ENCODE data around the gene KIF3C. TPM values are rescaled to one million over a fixed set of nuclear protein-coding genes. Genes with fewer than 3 reads are reported as not detected.

The KIF3C gene
- total and polyA plus RNA-seq, 4 donors = 5.5 to 20.7 (median 10.0) TPM

DNA sequence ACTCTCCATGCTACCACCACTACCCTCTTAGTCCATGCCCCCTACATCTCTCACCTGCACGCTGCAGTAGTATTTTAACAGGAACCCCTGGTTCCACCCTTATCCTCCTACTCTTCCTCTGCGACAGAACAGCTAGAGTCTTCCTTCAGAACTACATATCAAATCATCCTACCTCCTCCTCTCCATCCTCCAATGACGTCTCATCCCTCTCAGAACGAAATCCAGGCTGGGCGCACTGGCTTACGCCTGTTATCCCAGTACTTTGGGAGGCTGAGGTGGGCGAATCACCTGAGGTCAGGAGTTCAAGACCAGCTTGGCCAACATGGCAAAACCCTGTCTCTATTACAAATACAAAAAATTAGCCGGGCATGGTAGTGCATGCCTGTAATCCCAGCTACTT lies 10.3 kb upstream of the KIF3C start:
- Histone ChIP-seq H3K27ac (ENCODE audit: low read depth in 1 of 2, low read length in 2 of 2) (no peak overlapping the region), H3K4me1 (ENCODE audit: control insufficient read depth in 1 of 2, insufficient read depth in 2 of 2, low read length in 2 of 2) (no peaks in the 10 kb centered on the region), H3K4me3 (ENCODE audit: low read length in 2 of 2) (no peak overlapping the region), H3K27me3 (ENCODE audit: control insufficient read depth in 1 of 2, insufficient read depth in 2 of 2, low read length in 1 of 2) (no peaks in the 10 kb centered on the region), H3K9me3 (ENCODE audit: control insufficient read depth, low read length) (no peaks in the 10 kb centered on the region), H3K36me3 (ENCODE audit: control insufficient read depth in 1 of 2, insufficient read depth in 2 of 2, low read length in 1 of 2) (no peaks in the 10 kb centered on the region)
- 93 to 94% methylated on average over 8 of the region's 8 CpGs for WGBS, 2 donors
- intact Hi-C loops (cut with DNase I) = loop anchor here in 1 of 2 donors (5.0 kb wide), 1 partner anchor 40 kb away; the partner anchor contains the start of gene RAB10
- ATAC-seq (ENCODE audit: low FRiP score) = no peak
- no peak for DNase-seq

DNA sequence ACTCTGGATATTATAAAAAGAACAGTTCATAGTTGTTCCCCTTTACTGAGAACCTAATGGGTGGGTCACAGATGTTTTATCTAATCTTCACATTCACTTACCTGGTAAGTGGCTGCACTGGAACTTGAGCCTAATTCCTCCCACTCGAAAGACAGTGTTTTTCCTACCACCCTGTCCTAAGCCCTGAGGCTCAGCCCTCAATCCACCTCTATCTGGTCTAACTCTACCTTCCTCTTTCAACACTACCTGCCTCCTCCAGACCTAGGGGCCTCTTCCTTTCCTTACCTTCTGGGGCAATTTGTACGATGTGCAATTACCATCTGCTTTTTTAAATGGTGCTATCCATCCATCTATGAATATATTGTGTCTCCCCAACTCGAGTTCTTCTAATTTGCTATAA lies 9.7 kb upstream of the KIF3C start:
- H3K27me3 ChIP-seq (ENCODE audit: control insufficient read depth in 1 of 2, insufficient read depth in 2 of 2, low read length in 1 of 2) = no peaks in the 10 kb centered on the region
- no peaks in the 10 kb centered on the region for H3K9me3 ChIP-seq (ENCODE audit: control insufficient read depth, low read length)
- DNase-seq (no peak), ATAC-seq (ENCODE audit: low FRiP score) (no peak)
- no peak overlapping the region for H3K27ac ChIP-seq (ENCODE audit: low read depth in 1 of 2, low read length in 2 of 2)
- no peak overlapping the region for H3K4me3 ChIP-seq (ENCODE audit: low read length in 2 of 2)
- intact Hi-C loops (cut with DNase I) = loop anchor here (1.0 to 5.0 kb wide), 2 partner anchors 40 to 153 kb away; partner anchors contain the start of gene RAB10 (in 1 of the 2)
- WGBS, 2 donors = 81 to 88% methylated on average over 3 of the region's 3 CpGs
- H3K4me1 ChIP-seq (ENCODE audit: control insufficient read depth in 1 of 2, insufficient read depth in 2 of 2, low read length in 2 of 2) = no peaks in the 10 kb centered on the region
- no peaks in the 10 kb centered on the region for H3K36me3 ChIP-seq (ENCODE audit: control insufficient read depth in 1 of 2, insufficient read depth in 2 of 2, low read length in 1 of 2)

DNA sequence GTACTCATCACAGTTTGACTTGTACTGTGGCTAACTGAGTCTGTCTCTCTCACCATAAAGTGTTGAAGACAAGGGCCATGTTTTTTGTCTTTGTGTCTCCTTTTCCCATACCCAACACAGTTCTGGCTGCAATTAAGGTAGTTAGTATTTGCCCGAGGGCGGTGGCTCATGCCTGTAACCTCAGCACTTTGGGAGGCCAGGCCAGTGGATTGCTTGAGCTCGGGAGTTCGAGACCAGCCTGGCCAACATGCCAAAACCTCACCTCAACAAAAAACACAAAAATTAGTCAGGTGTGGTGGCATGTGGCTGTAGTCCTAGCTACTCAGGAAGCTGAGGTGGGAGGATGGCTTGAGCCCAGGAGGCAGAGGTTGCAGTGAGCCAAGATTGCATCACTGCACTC lies 6.9 kb upstream of the KIF3C start:
- Histone ChIP-seq H3K27me3 (ENCODE audit: control insufficient read depth in 1 of 2, insufficient read depth in 2 of 2, low read length in 1 of 2) (no peaks in the 10 kb centered on the region), H3K36me3 (ENCODE audit: control insufficient read depth in 1 of 2, insufficient read depth in 2 of 2, low read length in 1 of 2) (no peaks in the 10 kb centered on the region), H3K4me3 (ENCODE audit: low read length in 2 of 2) (no peak overlapping the region), H3K27ac (ENCODE audit: low read depth in 1 of 2, low read length in 2 of 2) (no peak overlapping the region), H3K9me3 (ENCODE audit: control insufficient read depth, low read length) (no peaks in the 10 kb centered on the region), H3K4me1 (ENCODE audit: control insufficient read depth in 1 of 2, insufficient read depth in 2 of 2, low read length in 2 of 2) (no peaks in the 10 kb centered on the region)
- WGBS, 2 donors = 94 to 96% methylated on average over 4 of the region's 4 CpGs
- DNase-seq (peak in 1 of 2 donors; percentile 39), ATAC-seq (ENCODE audit: low FRiP score) (no peak)
- intact Hi-C loops (cut with DNase I) = no loop called here

DNA sequence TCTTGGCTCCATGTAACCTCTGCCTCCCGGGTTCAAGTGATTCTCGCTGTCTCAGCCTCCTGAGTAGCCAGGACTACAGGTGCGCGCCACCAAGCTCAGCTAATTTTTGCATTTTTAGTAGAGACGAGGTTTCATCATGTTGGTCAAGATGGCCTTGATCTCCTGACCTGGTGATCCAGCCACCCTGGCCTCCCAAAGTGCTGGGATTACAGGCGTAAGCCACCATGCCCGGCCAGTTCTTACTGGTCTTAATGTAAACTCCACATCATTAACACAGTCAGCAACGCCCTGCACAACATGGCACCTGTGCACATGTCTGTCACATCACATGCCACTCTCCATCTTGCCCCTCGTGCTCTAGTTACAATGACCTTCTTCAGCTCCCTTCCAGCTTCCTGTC lies 5.8 kb upstream of the KIF3C start:
- H3K27ac ChIP-seq (ENCODE audit: low read depth in 1 of 2, low read length in 2 of 2) = no peak overlapping the region
- peak in 1 of 2 donors; percentile 39 for DNase-seq
- H3K4me1 ChIP-seq (ENCODE audit: control insufficient read depth in 1 of 2, insufficient read depth in 2 of 2, low read length in 2 of 2) = no peaks in the 10 kb centered on the region
- H3K27me3 ChIP-seq (ENCODE audit: control insufficient read depth in 1 of 2, insufficient read depth in 2 of 2, low read length in 1 of 2) = no peaks in the 10 kb centered on the region
- H3K4me3 ChIP-seq (ENCODE audit: low read length in 2 of 2) = no peak overlapping the region
- H3K36me3 ChIP-seq (ENCODE audit: control insufficient read depth in 1 of 2, insufficient read depth in 2 of 2, low read length in 1 of 2) = no peaks in the 10 kb centered on the region
- intact Hi-C loops (cut with DNase I) = no loop called here
- H3K9me3 ChIP-seq (ENCODE audit: control insufficient read depth, low read length) = no peaks in the 10 kb centered on the region
- no peak for ATAC-seq (ENCODE audit: low FRiP score)
- 94 to 95% methylated on average over 9 of the region's 9 CpGs for WGBS, 2 donors

DNA sequence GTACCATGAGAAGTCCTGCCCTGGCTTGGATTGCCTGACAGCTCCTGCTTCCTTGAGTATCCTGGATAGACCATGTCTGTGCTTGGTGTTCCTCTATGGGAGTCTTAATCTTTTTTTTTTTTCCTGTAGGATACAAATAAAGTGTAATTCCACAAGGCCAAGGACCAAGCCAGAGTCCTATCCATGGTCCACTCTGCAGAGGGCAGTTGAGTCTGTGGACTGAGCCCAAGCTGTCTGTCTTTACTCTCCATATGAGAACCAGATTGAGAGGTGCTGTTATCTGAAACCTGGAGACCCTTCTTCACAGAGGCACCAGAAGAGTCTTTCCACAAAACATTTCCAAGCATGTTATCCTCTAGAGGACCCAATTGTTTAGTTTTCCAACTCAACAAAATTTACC lies 1.4 kb upstream of the KIF3C start:
- intact Hi-C loops (cut with DNase I) = no loop called here
- Histone ChIP-seq H3K9me3 (ENCODE audit: control insufficient read depth, low read length) (no peaks in the 10 kb centered on the region), H3K4me1 (ENCODE audit: control insufficient read depth in 1 of 2, insufficient read depth in 2 of 2, low read length in 2 of 2) (peaks cover 0 to 5% of the 10 kb centered on the region in 2 donors), H3K36me3 (ENCODE audit: control insufficient read depth in 1 of 2, insufficient read depth in 2 of 2, low read length in 1 of 2) (no peaks in the 10 kb centered on the region), H3K27ac (ENCODE audit: low read depth in 1 of 2, low read length in 2 of 2) (no peak overlapping the region), H3K4me3 (ENCODE audit: low read length in 2 of 2) (no peak overlapping the region), H3K27me3 (ENCODE audit: control insufficient read depth in 1 of 2, insufficient read depth in 2 of 2, low read length in 1 of 2) (no peaks in the 10 kb centered on the region)
- ATAC-seq (ENCODE audit: low FRiP score) (no peak), DNase-seq (no peak)

DNA sequence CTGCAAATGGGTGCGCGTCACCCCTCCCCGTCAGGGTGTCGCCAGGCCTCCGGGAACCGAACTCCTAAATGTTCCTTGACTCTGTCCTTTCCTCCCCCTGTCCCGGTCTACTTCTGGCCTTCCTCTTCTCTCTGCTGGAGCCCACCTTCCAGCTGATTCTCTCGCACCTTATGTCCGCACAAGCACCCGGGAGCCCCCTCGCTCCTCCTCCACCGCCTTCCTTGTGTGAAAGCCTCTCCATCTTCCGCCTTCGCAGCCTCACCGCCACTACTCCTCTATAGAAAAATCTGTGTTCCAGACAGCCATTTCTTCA lies 627 bp upstream of the KIF3C start:
- 31 to 37% methylated on average over 15 of the region's 15 CpGs for WGBS, 2 donors
- H3K27ac ChIP-seq (ENCODE audit: low read depth in 1 of 2, low read length in 2 of 2) = peak overlapping the region in 1 of 2 donors; percentile 2

DNA sequence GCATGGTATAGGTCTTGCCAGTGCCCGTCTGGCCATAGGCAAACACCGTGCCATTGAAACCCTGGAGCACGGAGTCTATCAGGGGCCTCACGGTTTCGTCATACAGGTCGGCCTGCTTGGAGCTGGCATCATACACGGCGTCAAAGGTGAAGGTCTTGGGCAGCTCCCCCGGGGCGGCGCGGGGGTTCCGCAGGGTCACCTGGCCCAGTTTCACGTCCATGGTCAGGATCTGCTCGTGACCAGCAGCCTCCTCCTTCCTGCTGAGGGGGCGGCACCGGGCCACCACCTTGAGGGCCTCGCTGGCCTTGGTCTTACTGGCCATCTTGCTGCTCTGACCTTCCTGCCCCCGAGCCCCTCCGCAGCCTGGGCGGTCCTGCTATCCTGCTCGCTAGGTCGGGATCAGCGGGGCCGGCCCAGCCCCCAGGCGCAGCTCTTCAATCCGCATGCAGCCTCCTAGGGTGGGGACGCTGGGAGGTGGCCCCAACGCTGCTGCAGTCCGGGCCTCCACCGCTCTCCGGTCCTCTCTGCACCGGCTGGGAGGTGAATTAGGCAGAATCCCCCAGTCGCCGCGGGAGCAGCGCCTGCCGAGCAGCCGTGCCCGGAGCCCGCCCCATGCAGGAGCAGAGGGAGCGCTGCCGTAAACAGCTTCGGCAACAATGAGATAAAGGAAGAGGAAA lies 563 bp downstream of the KIF3C start:
- 13 to 15% methylated on average over 40 to 44 of the region's 44 CpGs for WGBS, 2 donors
- peak; percentile 56 for ATAC-seq (ENCODE audit: low FRiP score)
- H3K27me3 ChIP-seq (ENCODE audit: control insufficient read depth in 1 of 2, insufficient read depth in 2 of 2, low read length in 1 of 2) = no peaks in the 10 kb centered on the region
- no peaks in the 10 kb centered on the region for H3K36me3 ChIP-seq (ENCODE audit: control insufficient read depth in 1 of 2, insufficient read depth in 2 of 2, low read length in 1 of 2)
- peaks cover 0 to 5% of the 10 kb centered on the region in 2 donors for H3K4me1 ChIP-seq (ENCODE audit: control insufficient read depth in 1 of 2, insufficient read depth in 2 of 2, low read length in 2 of 2)
- no peak overlapping the region for H3K27ac ChIP-seq (ENCODE audit: low read depth in 1 of 2, low read length in 2 of 2)
- peak overlapping the region; percentile 66 to 83 for H3K4me3 ChIP-seq (ENCODE audit: low read length in 2 of 2)
- H3K9me3 ChIP-seq (ENCODE audit: control insufficient read depth, low read length) = no peaks in the 10 kb centered on the region
- DNase-seq = peak in 1 of 2 donors; percentile 78
- intact Hi-C loops (cut with DNase I) = no loop called here

More for the DNA sequence above, 627 bp upstream of the KIF3C start:
- Histone ChIP-seq H3K36me3 (ENCODE audit: control insufficient read depth in 1 of 2, insufficient read depth in 2 of 2, low read length in 1 of 2) (no peaks in the 10 kb centered on the region), H3K4me3 (ENCODE audit: low read length in 2 of 2) (peak overlapping the region; percentile 66 to 83), H3K4me1 (ENCODE audit: control insufficient read depth in 1 of 2, insufficient read depth in 2 of 2, low read length in 2 of 2) (peaks cover 0 to 5% of the 10 kb centered on the region in 2 donors), H3K9me3 (ENCODE audit: control insufficient read depth, low read length) (no peaks in the 10 kb centered on the region), H3K27me3 (ENCODE audit: control insufficient read depth in 1 of 2, insufficient read depth in 2 of 2, low read length in 1 of 2) (no peaks in the 10 kb centered on the region)
- intact Hi-C loops (cut with DNase I) = no loop called here
- peak; percentile 3 for ATAC-seq (ENCODE audit: low FRiP score)
- DNase-seq = no peak

DNA sequence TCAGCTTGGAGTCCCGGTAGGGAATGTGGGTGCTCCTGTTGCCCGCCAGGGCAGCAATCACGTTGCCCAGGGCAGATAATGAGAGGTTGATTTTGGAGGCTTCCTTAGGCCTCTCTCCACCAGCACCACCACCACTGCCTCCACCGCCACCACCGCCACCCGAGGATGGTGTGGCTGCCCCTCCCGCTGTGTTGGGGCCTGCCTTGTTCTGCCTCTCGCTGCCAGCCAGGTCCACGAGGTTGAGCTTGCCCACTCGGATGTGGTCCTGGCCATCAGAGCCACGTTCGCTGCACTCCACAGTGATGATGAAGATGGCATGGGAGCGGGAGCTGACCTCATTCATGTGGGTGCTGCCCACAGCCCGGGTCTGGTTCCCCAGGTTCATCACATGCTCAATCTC lies 1.3 kb downstream of the KIF3C start:
- no peak for ATAC-seq (ENCODE audit: low FRiP score)
- Histone ChIP-seq H3K9me3 (ENCODE audit: control insufficient read depth, low read length) (no peaks in the 10 kb centered on the region), H3K27me3 (ENCODE audit: control insufficient read depth in 1 of 2, insufficient read depth in 2 of 2, low read length in 1 of 2) (no peaks in the 10 kb centered on the region), H3K36me3 (ENCODE audit: control insufficient read depth in 1 of 2, insufficient read depth in 2 of 2, low read length in 1 of 2) (no peaks in the 10 kb centered on the region), H3K27ac (ENCODE audit: low read depth in 1 of 2, low read length in 2 of 2) (no peak overlapping the region), H3K4me3 (ENCODE audit: low read length in 2 of 2) (no peak overlapping the region), H3K4me1 (ENCODE audit: control insufficient read depth in 1 of 2, insufficient read depth in 2 of 2, low read length in 2 of 2) (peaks cover 0 to 5% of the 10 kb centered on the region in 2 donors)
- 95 to 96% methylated on average over 14 of the region's 14 CpGs for WGBS, 2 donors
- peak in 1 of 2 donors; percentile 75 for DNase-seq
- intact Hi-C loops (cut with DNase I) = no loop called here

DNA sequence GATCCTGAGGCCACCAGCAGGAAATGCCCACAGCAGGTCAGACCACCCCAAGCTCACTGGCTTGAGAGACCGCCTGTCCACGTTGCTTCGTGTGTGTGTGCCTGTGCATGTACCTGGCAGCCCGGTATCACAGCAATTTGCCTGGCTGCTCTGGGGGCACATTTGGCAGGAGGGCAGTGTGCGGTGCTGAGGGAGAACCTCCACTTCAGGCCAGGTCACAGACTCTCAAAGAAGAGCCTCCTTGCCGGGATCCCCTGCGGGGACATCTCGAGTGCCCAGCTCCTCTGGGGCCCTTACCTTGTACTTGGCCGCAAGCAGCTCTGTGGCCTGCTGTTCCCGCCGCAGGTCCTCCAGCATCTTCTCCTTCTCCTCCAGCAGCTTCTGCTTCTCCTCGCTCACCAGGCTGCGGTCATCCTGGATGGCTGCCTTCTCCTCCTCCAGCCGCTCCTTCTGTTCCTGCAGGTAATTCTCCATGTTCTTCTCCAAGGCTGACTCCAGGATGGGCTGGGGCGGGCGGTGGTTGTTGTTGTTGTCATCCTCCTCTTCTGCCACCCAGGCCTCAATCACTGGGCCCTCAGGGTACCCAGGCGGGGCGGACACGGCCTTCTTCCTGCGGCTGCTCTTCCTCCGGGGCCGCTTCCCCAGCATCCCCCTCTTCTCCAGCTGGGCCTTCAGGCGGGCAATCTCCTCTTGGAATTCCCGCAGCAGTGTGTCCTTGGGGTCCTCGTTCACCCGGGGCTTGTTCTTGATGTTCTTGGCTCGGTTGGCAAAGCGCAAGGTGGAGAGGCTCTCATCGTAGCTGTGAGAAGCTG lies 2.0 kb downstream of the KIF3C start:
- no peaks in the 10 kb centered on the region for H3K36me3 ChIP-seq (ENCODE audit: control insufficient read depth in 1 of 2, insufficient read depth in 2 of 2, low read length in 1 of 2)
- intact Hi-C loops (cut with DNase I) = no loop called here
- H3K9me3 ChIP-seq (ENCODE audit: control insufficient read depth, low read length) = no peaks in the 10 kb centered on the region
- DNase-seq (peak in 1 of 2 donors; percentile 58), ATAC-seq (ENCODE audit: low FRiP score) (no peak)
- H3K27me3 ChIP-seq (ENCODE audit: control insufficient read depth in 1 of 2, insufficient read depth in 2 of 2, low read length in 1 of 2) = no peaks in the 10 kb centered on the region
- peaks cover 0 to 5% of the 10 kb centered on the region in 2 donors for H3K4me1 ChIP-seq (ENCODE audit: control insufficient read depth in 1 of 2, insufficient read depth in 2 of 2, low read length in 2 of 2)
- H3K4me3 ChIP-seq (ENCODE audit: low read length in 2 of 2) = no peak overlapping the region
- 95% methylated on average over 28 to 29 of the region's 29 CpGs for WGBS, 2 donors
- H3K27ac ChIP-seq (ENCODE audit: low read depth in 1 of 2, low read length in 2 of 2) = no peak overlapping the region

All from aorta (tissue), 5 donors.